ENCODE results near the gene ABL2.

The ABL2 gene

DNA sequence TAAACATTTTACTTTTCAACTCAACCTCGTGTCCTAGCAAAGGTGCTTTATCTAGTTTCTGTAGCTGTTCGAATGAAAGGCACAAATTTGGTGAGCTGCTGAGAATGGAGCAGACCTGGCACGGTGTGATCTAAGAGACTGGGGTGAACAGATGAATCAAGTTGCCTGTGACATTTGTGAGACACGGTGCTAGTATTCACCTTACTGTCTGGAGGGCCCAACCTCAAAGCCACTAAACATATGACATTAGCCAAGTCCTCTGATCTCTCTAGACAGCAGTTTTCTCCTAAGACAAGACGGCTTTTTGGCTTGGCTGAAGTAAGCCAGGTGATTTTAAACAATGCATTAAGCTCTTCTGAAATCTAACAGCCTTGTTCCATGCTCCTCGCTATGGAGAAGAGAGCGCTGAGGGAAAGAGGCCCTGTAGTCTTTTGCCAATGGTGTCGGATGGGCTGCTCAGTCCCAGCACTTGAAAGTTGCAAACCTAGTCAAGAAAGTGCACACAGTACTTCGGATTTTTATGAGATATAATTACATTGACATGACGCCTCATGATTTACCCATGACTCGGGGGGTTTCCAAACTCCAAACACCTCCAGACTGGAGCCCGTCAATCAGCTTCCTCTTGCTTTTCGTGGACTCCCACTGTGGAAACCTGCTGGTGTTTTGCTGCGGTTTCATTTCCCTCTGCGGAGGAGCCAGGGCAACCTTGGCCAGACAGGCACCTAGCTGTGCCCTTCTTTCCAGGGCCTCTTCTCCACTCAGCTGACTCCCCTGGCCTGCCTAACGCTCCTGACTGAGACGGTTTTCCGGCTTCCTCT lies 148.4 kb downstream of the ABL2 start:
- no peak overlapping the region for H2BK120ac ChIP-seq (ENCODE audit: low read depth, low read length)
- H3K4me2 ChIP-seq (ENCODE audit: low read length, poor library complexity, severe bottlenecking): peak overlapping the region; percentile 94
- peak overlapping the region; percentile 5 for H4K8ac ChIP-seq (ENCODE audit: low read length)
- peak overlapping the region in 1 of 2 experiments; percentile 4 for H2BK12ac ChIP-seq (ENCODE audit: low read length in 2 of 2)
- peak overlapping the region; percentile 77 to 98 for H3K4me3 ChIP-seq (ENCODE audit: insufficient read depth in 1 of 2, low read depth in 1 of 2, low read length in 2 of 2)
- H3K4ac ChIP-seq (ENCODE audit: low read depth in 1 of 2, low read length in 2 of 2): peak overlapping the region in 1 of 2 experiments; percentile 71
- peaks cover 10% of the 10 kb centered on the region for H3K4me1 ChIP-seq (ENCODE audit: control insufficient read depth, insufficient read depth, low read depth, low read length)
- no peaks in the 10 kb centered on the region for H3K9me3 ChIP-seq (ENCODE audit: control insufficient read depth, low read length)
- H3K18ac ChIP-seq (ENCODE audit: low read depth in 1 of 2, low read length in 2 of 2): peak overlapping the region in 1 of 2 experiments; percentile 37
- no peak overlapping the region for H3K23ac ChIP-seq (ENCODE audit: low read length in 2 of 2)
- no peaks in the 10 kb centered on the region for H3K27me3 ChIP-seq (ENCODE audit: control insufficient read depth in 1 of 2, insufficient read depth in 1 of 2, low read length in 2 of 2)
- no peak overlapping the region for H2AK5ac ChIP-seq (ENCODE audit: low read length, severe bottlenecking)
- peak overlapping the region; percentile 58 for H3K27ac ChIP-seq (ENCODE audit: low read length, poor library complexity, severe bottlenecking)
- peaks cover 7 to 8% of the 10 kb centered on the region in 2 experiments for H3K36me3 ChIP-seq (ENCODE audit: control insufficient read depth in 1 of 2, insufficient read depth in 2 of 2, low read depth in 1 of 2, low read length in 2 of 2)
- DNase-seq: no peak
- 68% methylated on average over 18 of the region's 18 CpGs for WGBS
- H2BK5ac ChIP-seq (ENCODE audit: low read depth, low read length, poor library complexity, severe bottlenecking): no peak overlapping the region
- H3K14ac ChIP-seq (ENCODE audit: low read length in 2 of 2): no peak overlapping the region
- peak overlapping the region; percentile 96 for H3K9ac ChIP-seq (ENCODE audit: low read length)
- peak overlapping the region; percentile 6 for H2BK15ac ChIP-seq (ENCODE audit: low read depth, poor library complexity, severe bottlenecking)
- peak overlapping the region; percentile 1 for H4K91ac ChIP-seq (ENCODE audit: low read length)
- H2AFZ ChIP-seq (ENCODE audit: low read depth, low read length): peak overlapping the region; percentile 98
- peaks cover 20% of the 10 kb centered on the region for H3K79me1 ChIP-seq (replicated peaks; ENCODE audit: low read length, poor library complexity, severe bottlenecking)

- Histone ChIP-seq H3K4me2 (ENCODE audit: low read length, poor library complexity, severe bottlenecking) (no peak overlapping the region), H4K91ac (ENCODE audit: low read length) (no peak overlapping the region), H3K79me1 (replicated peaks; ENCODE audit: low read length, poor library complexity, severe bottlenecking) (peaks cover 15% of the 10 kb centered on the region), H3K36me3 (ENCODE audit: control insufficient read depth in 1 of 2, insufficient read depth in 2 of 2, low read depth in 1 of 2, low read length in 2 of 2) (peaks cover 2 to 3% of the 10 kb centered on the region in 2 experiments), H3K18ac (ENCODE audit: low read depth in 1 of 2, low read length in 2 of 2) (no peak overlapping the region), H4K8ac (ENCODE audit: low read length) (no peak overlapping the region), H2AFZ (ENCODE audit: low read depth, low read length) (no peak overlapping the region), H3K9me3 (ENCODE audit: control insufficient read depth, low read length) (no peaks in the 10 kb centered on the region), H2AK5ac (ENCODE audit: low read length, severe bottlenecking) (no peak overlapping the region), H3K27me3 (ENCODE audit: control insufficient read depth in 1 of 2, insufficient read depth in 1 of 2, low read length in 2 of 2) (no peaks in the 10 kb centered on the region), H3K4me3 (ENCODE audit: insufficient read depth in 1 of 2, low read depth in 1 of 2, low read length in 2 of 2) (no peak overlapping the region), H3K9ac (ENCODE audit: low read length) (peak overlapping the region; percentile 16), H2BK12ac (ENCODE audit: low read length in 2 of 2) (no peak overlapping the region), H2BK5ac (ENCODE audit: low read depth, low read length, poor library complexity, severe bottlenecking) (no peak overlapping the region), H3K4ac (ENCODE audit: low read depth in 1 of 2, low read length in 2 of 2) (no peak overlapping the region), H3K23ac (ENCODE audit: low read length in 2 of 2) (no peak overlapping the region), H2BK120ac (ENCODE audit: low read depth, low read length) (no peak overlapping the region), H3K14ac (ENCODE audit: low read length in 2 of 2) (no peak overlapping the region), H2BK15ac (ENCODE audit: low read depth, poor library complexity, severe bottlenecking) (no peak overlapping the region), H3K27ac (ENCODE audit: low read length, poor library complexity, severe bottlenecking) (no peak overlapping the region), H3K4me1 (ENCODE audit: control insufficient read depth, insufficient read depth, low read depth, low read length) (peaks cover 10% of the 10 kb centered on the region)
- DNase-seq: peak; percentile 85
- WGBS: 30% methylated on average over 8 of the region's 18 CpGs
These were observed 150.2 kb downstream of the ABL2 start for GRCh38 chr1:179079113-179079761.

GRCh38 chr1:179077396-179077795 lies 152.1 kb downstream of the ABL2 start:
- H3K27ac ChIP-seq (ENCODE audit: low read length, poor library complexity, severe bottlenecking): no peak overlapping the region
- H2BK120ac ChIP-seq (ENCODE audit: low read depth, low read length): no peak overlapping the region
- H2AK5ac ChIP-seq (ENCODE audit: low read length, severe bottlenecking): no peak overlapping the region
- no peak overlapping the region for H3K14ac ChIP-seq (ENCODE audit: low read length in 2 of 2)
- no peaks in the 10 kb centered on the region for H3K9me3 ChIP-seq (ENCODE audit: control insufficient read depth, low read length)
- DNase-seq: no peak
- 87% methylated on average over 7 of the region's 7 CpGs for WGBS
- peaks cover 4% of the 10 kb centered on the region for H3K4me1 ChIP-seq (ENCODE audit: control insufficient read depth, insufficient read depth, low read depth, low read length)
- H3K36me3 ChIP-seq (ENCODE audit: control insufficient read depth in 1 of 2, insufficient read depth in 2 of 2, low read depth in 1 of 2, low read length in 2 of 2): peaks cover 3 to 14% of the 10 kb centered on the region in 2 experiments
- H2BK12ac ChIP-seq (ENCODE audit: low read length in 2 of 2): no peak overlapping the region
- no peak overlapping the region for H3K18ac ChIP-seq (ENCODE audit: low read depth in 1 of 2, low read length in 2 of 2)
- no peak overlapping the region for H2BK15ac ChIP-seq (ENCODE audit: low read depth, poor library complexity, severe bottlenecking)
- H3K79me1 ChIP-seq (replicated peaks; ENCODE audit: low read length, poor library complexity, severe bottlenecking): peaks cover 4% of the 10 kb centered on the region
- no peak overlapping the region for H4K91ac ChIP-seq (ENCODE audit: low read length)
- no peak overlapping the region for H3K4me2 ChIP-seq (ENCODE audit: low read length, poor library complexity, severe bottlenecking)
- no peaks in the 10 kb centered on the region for H3K27me3 ChIP-seq (ENCODE audit: control insufficient read depth in 1 of 2, insufficient read depth in 1 of 2, low read length in 2 of 2)
- no peak overlapping the region for H3K23ac ChIP-seq (ENCODE audit: low read length in 2 of 2)
- H2BK5ac ChIP-seq (ENCODE audit: low read depth, low read length, poor library complexity, severe bottlenecking): no peak overlapping the region
- no peak overlapping the region for H4K8ac ChIP-seq (ENCODE audit: low read length)
- no peak overlapping the region for H2AFZ ChIP-seq (ENCODE audit: low read depth, low read length)
- H3K4ac ChIP-seq (ENCODE audit: low read depth in 1 of 2, low read length in 2 of 2): no peak overlapping the region
- peak overlapping the region; percentile 1 for H3K9ac ChIP-seq (ENCODE audit: low read length)
- H3K4me3 ChIP-seq (ENCODE audit: insufficient read depth in 1 of 2, low read depth in 1 of 2, low read length in 2 of 2): no peak overlapping the region

DNA sequence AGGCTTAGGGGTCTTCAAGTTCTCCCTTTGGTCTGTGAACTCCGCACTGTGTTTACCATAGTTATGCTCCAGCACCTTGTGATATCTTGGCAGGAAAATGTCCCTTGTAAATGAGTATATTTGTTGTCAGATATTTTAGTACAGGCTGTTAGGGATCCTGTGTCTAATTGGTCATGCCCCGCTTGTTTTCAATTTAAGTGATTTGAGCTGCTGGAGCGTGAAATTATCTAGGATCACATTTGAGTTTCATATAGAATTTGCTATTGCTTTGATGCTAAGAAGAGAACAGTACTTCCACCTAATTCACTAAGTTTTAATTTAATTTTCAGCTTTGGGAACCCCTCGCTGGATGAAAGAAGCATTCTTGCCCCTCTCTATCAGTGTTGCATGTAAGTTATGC lies 163.0 kb downstream of the ABL2 start:
- H3K27ac ChIP-seq (ENCODE audit: low read length, poor library complexity, severe bottlenecking): no peak overlapping the region
- H2AK5ac ChIP-seq (ENCODE audit: low read length, severe bottlenecking): no peak overlapping the region
- no peak overlapping the region for H2BK12ac ChIP-seq (ENCODE audit: low read length in 2 of 2)
- no peak overlapping the region for H3K4ac ChIP-seq (ENCODE audit: low read depth in 1 of 2, low read length in 2 of 2)
- H2BK15ac ChIP-seq (ENCODE audit: low read depth, poor library complexity, severe bottlenecking): no peak overlapping the region
- no peak overlapping the region for H2BK120ac ChIP-seq (ENCODE audit: low read depth, low read length)
- WGBS: 99% methylated on average over 3 of the region's 4 CpGs
- no peak overlapping the region for H3K18ac ChIP-seq (ENCODE audit: low read depth in 1 of 2, low read length in 2 of 2)
- peaks cover 4% of the 10 kb centered on the region for H3K79me1 ChIP-seq (replicated peaks; ENCODE audit: low read length, poor library complexity, severe bottlenecking)
- no peaks in the 10 kb centered on the region for H3K9me3 ChIP-seq (ENCODE audit: control insufficient read depth, low read length)
- H3K4me2 ChIP-seq (ENCODE audit: low read length, poor library complexity, severe bottlenecking): no peak overlapping the region
- H3K4me1 ChIP-seq (ENCODE audit: control insufficient read depth, insufficient read depth, low read depth, low read length): no peaks in the 10 kb centered on the region
- no peaks in the 10 kb centered on the region for H3K27me3 ChIP-seq (ENCODE audit: control insufficient read depth in 1 of 2, insufficient read depth in 1 of 2, low read length in 2 of 2)
- no peak overlapping the region for H4K91ac ChIP-seq (ENCODE audit: low read length)
- H3K14ac ChIP-seq (ENCODE audit: low read length in 2 of 2): no peak overlapping the region
- H2AFZ ChIP-seq (ENCODE audit: low read depth, low read length): no peak overlapping the region
- H3K23ac ChIP-seq (ENCODE audit: low read length in 2 of 2): no peak overlapping the region
- H3K4me3 ChIP-seq (ENCODE audit: insufficient read depth in 1 of 2, low read depth in 1 of 2, low read length in 2 of 2): no peak overlapping the region
- DNase-seq: no peak
- H4K8ac ChIP-seq (ENCODE audit: low read length): no peak overlapping the region
- H3K36me3 ChIP-seq (ENCODE audit: control insufficient read depth in 1 of 2, insufficient read depth in 2 of 2, low read depth in 1 of 2, low read length in 2 of 2): peaks cover 14 to 66% of the 10 kb centered on the region in 2 experiments
- H3K9ac ChIP-seq (ENCODE audit: low read length): no peak overlapping the region
- no peak overlapping the region for H2BK5ac ChIP-seq (ENCODE audit: low read depth, low read length, poor library complexity, severe bottlenecking)
